ACHN (cell line): ENCODE results near the gene ATXN10.
A peak's percentile ranks its signal among the peaks of the same experiment; 100 is the strongest.
"Not testable (repeated sequence)": the region's sequence is repeated elsewhere in the genome, so short reads cannot be mapped to it uniquely, and the experiment has no call there.

Experiments used
- DNase-seq: peaks from one replicate; pipeline ENCODE4 v3.0.0-alpha.2; 2015
- in situ Hi-C: cut with HindIII; loops from 2 replicates; pipeline ENCODE4 v1.10.0; 2017; ENCODE audit warnings: low sequenced_read_pairs, low pct_ligation_motif_present, low pct_unique_long_range_greater_than_20kb

ATXN10 gene

DNA sequence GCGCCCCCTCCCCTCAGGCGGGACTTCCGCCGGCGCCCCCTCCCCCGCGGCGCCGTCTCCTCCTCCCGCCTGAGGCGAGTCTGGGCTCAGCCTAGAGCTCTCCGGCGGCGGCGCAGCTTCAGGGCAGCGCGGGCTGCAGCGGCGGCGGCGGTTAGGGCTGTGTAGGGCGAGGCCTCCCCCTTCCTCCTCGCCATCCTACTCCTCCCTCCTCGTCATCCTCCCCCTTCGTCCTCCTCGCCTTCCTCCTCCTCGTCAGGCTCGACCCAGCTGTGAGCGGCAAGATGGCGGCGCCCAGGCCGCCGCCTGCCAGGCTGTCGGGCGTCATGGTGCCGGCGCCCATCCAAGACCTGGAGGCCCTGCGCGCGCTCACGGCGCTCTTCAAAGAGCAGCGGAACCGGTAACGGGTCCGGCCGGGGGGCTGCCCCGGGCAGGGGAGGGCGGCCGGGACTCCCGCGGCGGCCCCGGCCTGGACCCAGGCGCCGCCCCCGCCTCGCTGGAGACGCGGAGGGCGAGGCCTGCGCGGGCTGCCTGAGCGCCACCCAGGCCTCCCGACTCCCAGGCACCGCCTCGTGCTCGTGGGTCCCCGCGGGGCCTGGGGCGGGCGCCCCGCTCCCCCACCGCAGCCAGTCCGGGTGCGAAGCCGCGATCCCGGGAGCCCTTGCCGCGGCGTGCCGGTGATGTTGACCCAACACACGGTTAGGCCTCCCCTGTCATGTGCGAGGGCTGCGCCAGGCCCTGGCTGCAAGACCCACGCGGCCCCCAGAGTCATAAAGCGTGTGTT, at the start of gene ATXN10:
ATXN10 (plus strand) TSS at position 52 of the 781 bp plus-strand sequence; CDS start at position 282, 230 bp downstream.
- peak; percentile 53 for DNase-seq
- in situ Hi-C loops: no loop called here

DNA sequence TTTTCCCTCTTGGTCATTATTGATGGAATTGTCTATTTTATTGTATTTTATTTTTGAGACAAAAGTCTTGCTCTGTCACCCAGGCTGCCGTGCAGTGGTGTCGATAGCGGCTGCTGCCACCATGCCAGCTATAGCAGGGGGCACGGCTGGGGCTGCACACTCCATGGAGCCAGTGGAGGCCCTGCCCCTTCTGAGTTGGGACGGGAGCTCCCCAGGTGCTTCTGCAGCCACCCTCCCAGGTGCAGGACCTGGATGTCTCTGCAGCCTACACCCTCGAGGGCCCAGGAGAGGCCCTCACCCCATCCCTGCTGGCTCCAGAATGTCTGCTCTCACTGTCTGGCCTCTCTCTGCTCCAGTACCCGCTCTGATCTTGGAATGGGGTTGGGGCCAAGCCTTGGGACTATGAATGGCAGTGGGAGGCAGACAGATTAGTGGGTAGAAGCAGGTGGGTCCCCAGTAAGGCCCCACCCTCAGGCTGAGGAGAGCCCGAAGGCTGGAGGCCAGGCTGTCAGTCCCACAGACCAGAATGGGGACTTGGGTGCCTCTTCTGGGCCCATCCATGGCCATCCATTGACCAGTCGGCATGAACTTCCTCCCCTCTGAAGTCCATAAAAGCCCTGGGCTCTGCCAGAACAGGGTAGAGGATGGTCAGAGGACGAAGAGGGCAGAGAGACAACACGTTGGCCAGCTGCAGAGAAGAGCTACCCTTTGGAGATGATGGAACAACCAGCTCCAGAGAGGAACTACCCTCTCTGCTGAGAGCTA, 49.6 kb upstream of the ATXN10 start:
- in situ Hi-C loops: no loop called here
- DNase-seq: no peak

- DNase-seq, in situ Hi-C loops: not testable (repeated sequence)
Observed at GRCh38 chr22:45623464-45624145, 48.0 kb upstream of the ATXN10 start.

DNA sequence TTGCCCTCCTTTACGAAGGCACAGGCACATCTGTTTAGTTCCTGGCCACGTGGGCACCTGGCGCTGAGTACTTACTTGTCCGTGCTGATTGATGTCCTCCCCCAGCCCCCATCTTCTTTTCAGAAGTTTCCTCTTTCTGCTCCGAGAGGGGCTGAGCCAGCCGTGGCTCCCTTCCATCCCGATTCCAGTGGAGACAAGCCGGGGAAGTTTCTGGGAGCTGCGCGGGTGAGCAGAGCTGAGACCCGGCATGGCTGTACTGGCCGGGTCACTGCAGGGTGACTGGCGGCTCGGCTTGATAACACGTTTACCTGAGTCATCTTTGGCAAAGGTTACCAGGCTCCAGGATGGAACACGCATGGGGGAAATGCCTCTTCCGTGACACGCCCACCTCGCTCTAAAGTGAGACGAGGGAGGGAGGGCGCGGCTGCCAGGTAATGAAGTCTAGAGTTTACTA, 45.4 kb upstream of the ATXN10 start:
- DNase-seq: no peak
- in situ Hi-C loops: no loop called here

- in situ Hi-C loops: no loop called here
- DNase-seq: no peak
Observed at GRCh38 chr22:45627489-45628233, 44.0 kb upstream of the ATXN10 start.

GRCh38 chr22:45628515-45628914, 43.1 kb upstream of the ATXN10 start:
- no peak for DNase-seq
- in situ Hi-C loops: no loop called here

GRCh38 chr22:45629469-45630089, 42.1 kb upstream of the ATXN10 start:
- no peak for DNase-seq

DNA sequence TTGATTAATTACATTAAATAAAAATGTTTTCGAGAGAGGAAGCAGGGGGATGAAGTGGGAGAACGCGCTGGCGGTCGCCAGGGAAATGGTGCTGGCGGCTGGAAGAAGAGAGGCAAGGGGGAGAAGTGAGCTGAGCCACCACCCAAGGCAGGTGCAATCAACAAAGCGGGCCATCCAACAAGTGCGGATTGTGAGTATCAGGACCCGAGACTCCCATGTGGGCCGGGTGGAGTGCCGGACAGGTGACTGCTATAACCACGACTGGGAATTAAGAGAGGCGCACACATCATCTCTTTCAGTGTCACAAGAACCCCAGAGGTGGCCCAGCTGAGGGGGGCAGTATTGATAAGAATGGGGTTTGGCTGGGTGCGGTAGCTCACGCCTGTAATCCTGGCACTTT, 41.2 kb upstream of the ATXN10 start:
- in situ Hi-C loops: no loop called here
- no peak for DNase-seq

More at GRCh38 chr22:45629469-45630089, 42.1 kb upstream of the ATXN10 start:
- in situ Hi-C loops: no loop called here

- no peak for DNase-seq
- in situ Hi-C loops: no loop called here
Observed at GRCh38 chr22:45631140-45631840, 40.3 kb upstream of the ATXN10 start.

GRCh38 chr22:45631841-45632238, 39.8 kb upstream of the ATXN10 start:
- DNase-seq: no peak
- in situ Hi-C loops: no loop called here

GRCh38 chr22:45632791-45633515, 38.7 kb upstream of the ATXN10 start:
- DNase-seq: no peak
- in situ Hi-C loops: no loop called here

DNA sequence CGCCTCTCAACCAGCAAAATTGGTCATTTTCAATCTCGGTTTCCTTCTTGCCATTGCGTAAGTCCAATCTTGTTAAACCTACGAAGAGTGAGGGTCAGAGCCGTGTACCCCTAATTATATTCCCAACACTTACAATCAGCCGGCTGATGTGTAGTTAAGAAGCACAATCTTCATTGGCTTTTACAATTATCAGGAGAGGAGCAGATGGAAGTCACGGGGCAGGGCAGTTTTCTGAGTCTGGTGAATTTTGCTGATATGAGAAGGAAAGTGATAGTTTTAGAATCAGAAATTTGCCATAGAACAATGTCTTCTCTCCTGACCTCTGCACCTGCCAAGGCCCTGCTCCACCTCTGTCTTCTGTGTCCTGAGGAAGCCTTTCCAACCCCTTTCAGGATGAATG, 35.0 kb upstream of the ATXN10 start:
- in situ Hi-C loops: no loop called here
- DNase-seq: no peak

DNA sequence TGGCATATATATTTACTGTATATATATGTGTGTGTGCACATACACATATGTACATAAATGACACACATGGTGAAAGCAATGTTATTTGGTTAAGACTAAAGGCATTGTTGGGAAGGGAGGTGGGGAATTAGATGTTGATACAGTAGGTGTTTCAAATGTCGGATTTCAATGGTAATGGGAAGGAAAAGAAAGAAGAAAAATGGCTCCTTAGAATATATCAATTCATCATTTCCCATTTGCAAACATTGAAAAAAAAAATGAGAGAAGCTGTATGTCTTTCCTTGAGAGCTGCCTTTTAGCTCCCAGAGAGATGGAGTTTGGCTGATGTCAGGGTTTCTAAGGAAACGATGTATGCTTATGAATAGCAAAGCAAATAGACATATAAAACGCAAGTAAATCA, 33.4 kb upstream of the ATXN10 start:
- in situ Hi-C loops: no loop called here

DNA sequence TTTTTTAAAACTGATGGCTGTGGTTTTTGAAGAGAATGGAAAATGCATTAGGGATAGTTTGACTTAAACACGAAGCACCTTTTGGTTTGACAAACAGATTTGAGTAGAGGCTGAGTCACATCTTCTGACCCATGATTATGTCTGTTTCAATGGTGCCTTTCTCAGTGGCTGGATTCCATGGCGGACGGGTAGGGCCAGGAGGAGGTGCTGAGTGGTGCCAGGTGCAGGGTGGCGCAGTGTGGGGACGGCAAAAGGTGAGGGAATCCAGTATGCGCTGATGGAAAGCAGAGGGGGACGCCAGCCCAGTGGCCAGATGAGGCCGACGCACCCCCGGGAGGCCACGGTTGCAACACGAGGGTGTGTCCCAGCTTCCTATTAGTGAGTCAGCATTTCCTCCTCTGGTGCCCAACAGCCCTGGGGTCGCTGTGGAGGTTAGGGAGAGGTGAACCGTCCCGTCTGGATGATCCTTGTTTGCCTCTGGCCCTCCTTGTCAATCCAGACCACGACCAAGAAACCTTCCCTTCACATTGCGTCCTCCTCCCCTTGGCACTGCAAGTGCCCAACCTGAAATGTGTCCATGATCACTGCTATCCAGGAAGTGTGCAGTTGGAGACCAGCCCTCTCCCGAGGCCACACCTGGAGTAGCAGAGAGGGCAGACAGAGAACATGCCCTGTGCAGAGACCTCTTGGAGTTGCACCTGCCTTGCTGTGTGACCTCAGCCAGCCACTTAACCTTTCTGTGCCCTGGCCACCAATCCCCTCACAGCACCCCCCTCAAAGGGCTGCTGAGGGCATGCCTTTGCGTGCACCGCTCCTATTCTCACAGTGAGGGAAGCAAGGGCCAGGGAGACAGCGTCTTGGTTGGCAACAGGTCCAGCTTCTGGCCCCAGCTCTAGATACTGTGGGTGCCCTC, 32.5 kb upstream of the ATXN10 start:
- DNase-seq: no peak

More for the DNA sequence above, 33.4 kb upstream of the ATXN10 start:
- DNase-seq: no peak

GRCh38 chr22:45639747-45640102, 31.9 kb upstream of the ATXN10 start:
- in situ Hi-C loops: no loop called here
- no peak for DNase-seq

More for the DNA sequence above, 32.5 kb upstream of the ATXN10 start:
- in situ Hi-C loops: no loop called here

DNA sequence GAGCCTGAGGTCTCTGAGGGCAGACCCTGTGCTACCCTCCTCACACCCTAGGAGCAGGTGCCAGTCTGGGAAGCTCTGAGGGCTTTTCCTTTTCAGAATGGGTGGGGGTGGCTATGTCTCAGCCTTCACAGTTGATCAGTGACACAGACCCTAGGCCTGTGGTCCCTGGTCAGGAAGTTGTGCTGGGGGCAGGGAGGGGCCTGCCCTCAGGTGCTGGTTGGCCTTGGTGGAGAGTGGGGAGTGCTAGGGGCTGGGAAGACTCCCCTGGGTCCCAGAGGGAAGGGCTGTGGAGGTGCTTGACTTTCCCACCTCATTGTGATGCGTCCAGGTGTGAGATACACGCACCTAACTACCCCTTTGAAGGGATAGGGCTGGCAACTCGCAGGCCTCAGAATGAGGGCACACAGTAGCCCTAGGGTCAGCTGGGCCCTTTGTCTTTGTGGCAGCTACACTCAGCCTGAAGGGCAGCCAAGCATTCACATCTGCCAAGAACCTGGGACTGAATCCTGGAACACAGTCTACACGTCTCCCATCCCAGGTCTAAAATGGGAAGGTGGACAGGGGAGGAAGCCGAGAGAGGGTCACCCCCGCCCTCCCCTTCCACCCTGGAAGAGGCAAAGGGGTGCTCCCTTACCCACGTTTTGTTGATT, 31.2 kb upstream of the ATXN10 start:
- in situ Hi-C loops: no loop called here

More for the DNA sequence above, 31.2 kb upstream of the ATXN10 start:
- DNase-seq: no peak
